ENCODE results near the gene CTXND2. TPM values are rescaled to one million over a fixed set of nuclear protein-coding genes. Genes with fewer than 3 reads are reported as not detected.

Gene CTXND2
- total RNA-seq, 1 donor from 2014 or later: not detected

GRCh38 chr1:150869683-150870082, 17.3 kb upstream of the CTXND2 start:
- no peak for DNase-seq (ENCODE audit: low spot score)
- Mint-ChIP-seq H3K9me3 (ENCODE audit: unreplicated experiment) (no peaks in the 10 kb centered on the region), H3K4me1 (ENCODE audit: unreplicated experiment) (peaks cover 8% of the 10 kb centered on the region), H3K27ac (ENCODE audit: unreplicated experiment) (no peak overlapping the region), H3K27me3 (ENCODE audit: unreplicated experiment) (peaks cover 2% of the 10 kb centered on the region), H3K4me3 (ENCODE audit: unreplicated experiment) (no peak overlapping the region), H3K36me3 (ENCODE audit: low read depth, unreplicated experiment) (peaks cover 9% of the 10 kb centered on the region)
- TF ChIP-seq CTCF (IDR thresholded peaks at IDR 0.05; ENCODE audit: unreplicated experiment): no peak

- peaks cover 8% of the 10 kb centered on the region for H3K36me3 Mint-ChIP-seq (ENCODE audit: low read depth, unreplicated experiment)
- no peak for TF ChIP-seq CTCF (IDR thresholded peaks at IDR 0.05; ENCODE audit: unreplicated experiment)
- no peak overlapping the region for H3K27ac Mint-ChIP-seq (ENCODE audit: unreplicated experiment)
- peaks cover 14% of the 10 kb centered on the region for H3K4me1 Mint-ChIP-seq (ENCODE audit: unreplicated experiment)
- H3K4me3 Mint-ChIP-seq (ENCODE audit: unreplicated experiment): no peak overlapping the region
- no peak for DNase-seq (ENCODE audit: low spot score)
- H3K27me3 Mint-ChIP-seq (ENCODE audit: unreplicated experiment): peaks cover 4% of the 10 kb centered on the region
- no peaks in the 10 kb centered on the region for H3K9me3 Mint-ChIP-seq (ENCODE audit: unreplicated experiment)
Observed at GRCh38 chr1:150872572-150872971, 14.4 kb upstream of the CTXND2 start.

GRCh38 chr1:150873521-150873920, 13.4 kb upstream of the CTXND2 start:
- H3K27me3 Mint-ChIP-seq (ENCODE audit: unreplicated experiment): peaks cover 4% of the 10 kb centered on the region
- H3K9me3 Mint-ChIP-seq (ENCODE audit: unreplicated experiment): no peaks in the 10 kb centered on the region
- no peak overlapping the region for H3K4me3 Mint-ChIP-seq (ENCODE audit: unreplicated experiment)

GRCh38 chr1:150874455-150875196, 12.3 kb upstream of the CTXND2 start:
- H3K27ac Mint-ChIP-seq (ENCODE audit: unreplicated experiment): no peak overlapping the region

More at GRCh38 chr1:150873521-150873920, 13.4 kb upstream of the CTXND2 start:
- H3K27ac Mint-ChIP-seq (ENCODE audit: unreplicated experiment): no peak overlapping the region
- no peaks in the 10 kb centered on the region for H3K36me3 Mint-ChIP-seq (ENCODE audit: low read depth, unreplicated experiment)
- no peak for TF ChIP-seq CTCF (IDR thresholded peaks at IDR 0.05; ENCODE audit: unreplicated experiment)
- peaks cover 14% of the 10 kb centered on the region for H3K4me1 Mint-ChIP-seq (ENCODE audit: unreplicated experiment)
- DNase-seq (ENCODE audit: low spot score): no peak

More at GRCh38 chr1:150874455-150875196, 12.3 kb upstream of the CTXND2 start:
- Mint-ChIP-seq H3K9me3 (ENCODE audit: unreplicated experiment) (no peaks in the 10 kb centered on the region), H3K27me3 (ENCODE audit: unreplicated experiment) (peaks cover 4% of the 10 kb centered on the region), H3K36me3 (ENCODE audit: low read depth, unreplicated experiment) (no peaks in the 10 kb centered on the region), H3K4me1 (ENCODE audit: unreplicated experiment) (peaks cover 14% of the 10 kb centered on the region), H3K4me3 (ENCODE audit: unreplicated experiment) (peak overlapping the region; percentile 99)
- no peak for DNase-seq (ENCODE audit: low spot score)
- TF ChIP-seq CTCF (IDR thresholded peaks at IDR 0.05; ENCODE audit: unreplicated experiment): no peak

Data from endothelial cell (in vitro differentiated cells).